A549 (cell line): ENCODE results near the gene SASH1.

Experiments used
- CHD2 ChIP-seq: fragments of 150-350 bp; IDR thresholded peaks from 2 replicates; pipeline ENCODE4 v1.6.1; 2014; ENCODE audit warnings: low read length; ENCODE audit not compliant: partially characterized antibody
- EP300 ChIP-seq, 2 experiments: fragments of >200 bp; sonication (Bioruptor Twin); formaldehyde crosslinking; IDR thresholded peaks; 2 replicates in 1 of 2; 3 replicates in 1 of 2; pipeline ENCODE4 v1.6.1; 2016 to 2017
- TF ChIP-seq, protein P1 (sequence below): fragments of >200 bp; sonication (Bioruptor Twin); formaldehyde crosslinking; IDR thresholded peaks from 3 replicates; pipeline ENCODE4 v1.5.1; 2016

DNA sequence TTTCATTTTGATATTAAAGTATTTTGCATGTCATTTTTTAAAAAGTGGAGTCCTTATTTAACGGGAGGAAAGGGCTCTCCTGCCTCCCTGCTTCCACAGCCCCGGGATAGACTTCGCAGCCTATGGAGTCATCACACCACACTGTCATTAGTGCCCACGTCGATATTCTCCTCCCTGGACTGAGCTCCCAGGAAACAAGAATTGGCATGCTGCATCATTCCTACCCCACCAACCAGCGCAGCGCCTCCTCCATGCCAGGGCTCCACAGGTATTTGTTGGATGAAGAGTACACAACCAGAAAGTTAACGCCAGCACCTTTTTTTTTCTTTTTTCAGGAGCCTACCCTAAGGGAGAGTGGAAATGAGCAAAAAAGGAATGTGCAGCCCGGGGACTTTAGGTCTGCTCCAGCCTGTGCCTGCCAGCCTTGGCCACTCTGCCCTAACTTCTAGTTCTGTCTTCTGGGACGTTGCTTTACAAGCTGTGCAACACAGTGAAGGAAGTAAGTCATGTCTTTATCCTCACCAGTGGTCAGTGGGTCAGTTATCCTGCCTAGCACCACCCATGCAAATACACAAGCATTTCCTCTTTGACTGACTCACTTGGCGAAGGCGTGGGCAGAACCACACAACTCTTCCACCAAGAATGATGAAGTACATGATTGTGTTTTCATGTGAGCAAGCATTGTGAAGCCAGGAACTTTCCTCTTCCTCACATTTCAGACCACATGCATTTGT is 223.5 kb downstream of the SASH1 start:
- TF ChIP-seq, protein P1, sequence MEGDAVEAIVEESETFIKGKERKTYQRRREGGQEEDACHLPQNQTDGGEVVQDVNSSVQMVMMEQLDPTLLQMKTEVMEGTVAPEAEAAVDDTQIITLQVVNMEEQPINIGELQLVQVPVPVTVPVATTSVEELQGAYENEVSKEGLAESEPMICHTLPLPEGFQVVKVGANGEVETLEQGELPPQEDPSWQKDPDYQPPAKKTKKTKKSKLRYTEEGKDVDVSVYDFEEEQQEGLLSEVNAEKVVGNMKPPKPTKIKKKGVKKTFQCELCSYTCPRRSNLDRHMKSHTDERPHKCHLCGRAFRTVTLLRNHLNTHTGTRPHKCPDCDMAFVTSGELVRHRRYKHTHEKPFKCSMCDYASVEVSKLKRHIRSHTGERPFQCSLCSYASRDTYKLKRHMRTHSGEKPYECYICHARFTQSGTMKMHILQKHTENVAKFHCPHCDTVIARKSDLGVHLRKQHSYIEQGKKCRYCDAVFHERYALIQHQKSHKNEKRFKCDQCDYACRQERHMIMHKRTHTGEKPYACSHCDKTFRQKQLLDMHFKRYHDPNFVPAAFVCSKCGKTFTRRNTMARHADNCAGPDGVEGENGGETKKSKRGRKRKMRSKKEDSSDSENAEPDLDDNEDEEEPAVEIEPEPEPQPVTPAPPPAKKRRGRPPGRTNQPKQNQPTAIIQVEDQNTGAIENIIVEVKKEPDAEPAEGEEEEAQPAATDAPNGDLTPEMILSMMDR: no peak
- TF ChIP-seq EP300 (IDR thresholded peaks at IDR 0.05): no peak
- TF ChIP-seq CHD2: no peak
